B cell (primary cell): Measurements from ENCODE around the gene STARD3NL. TPM values are rescaled to one million over a fixed set of nuclear protein-coding genes. Genes with fewer than 3 reads are reported as not detected.

Experiments used
- ATAC-seq: fragments of 200-7000 bp; cut with Tn5 transposase; one replicate; pipeline ENCODE4 v1.10.0; 2021; ENCODE audit warnings: low read depth, mild to moderate bottlenecking, moderate number of reproducible peaks, moderate library complexity
- CTCF ChIA-PET: fragments of 350-600 bp; sonication (Branson Sonifier 250); formaldehyde crosslinking; loops from one replicate; lab custom pipeline; 2021; ENCODE audit warnings: antibody characterized with exemption, inconsistent platforms; lab: Charles Lee
- POLR2A ChIA-PET: fragments of 350-600 bp; sonication (Branson Sonifier 250); formaldehyde crosslinking; loops from one replicate; lab custom pipeline; 2021; ENCODE audit warnings: antibody characterized with exemption; lab: Charles Lee
- DNase-seq: peaks from one replicate; pipeline ENCODE4 v3.0.0; 2013
- H2AFZ ChIP-seq: 2 replicates; pipeline ENCODE4 v1.6.1; 2012; ENCODE audit warnings: mild to moderate bottlenecking, low read depth, low read length; ENCODE audit not compliant: insufficient read depth, poor library complexity, severe bottlenecking
- H3K27ac ChIP-seq, 2 donors: 1 replicate in 1 of 2; 2 replicates in 1 of 2; pipeline ENCODE4 v1.5.1; 2012 to 2013; ENCODE audit warnings: low read length in 2 of 2, mild to moderate bottlenecking in 2 of 2, moderate library complexity in 1 of 2
- H3K27me3 ChIP-seq, 4 experiments: fragments of 200-600 bp in 1 of 4; sonication (generic) in 1 of 4; replicated peaks in 1 of 4; 1 replicate in 2 of 4; 2 replicates in 2 of 4; pipeline versions ENCODE4 v1.6.1 to v1.7.0; 2013 to 2016; ENCODE audit warnings: low read length in 3 of 4, mild to moderate bottlenecking in 2 of 4, mixed read lengths in 1 of 4, moderate library complexity in 1 of 4; ENCODE audit not compliant: insufficient read depth in 4 of 4, control insufficient read depth in 3 of 4; ENCODE audit errors: control extremely low read depth in 1 of 4
- H3K36me3 ChIP-seq, 2 experiments: replicated peaks in 1 of 2; 1 replicate in 1 of 2; 2 replicates in 1 of 2; pipeline versions ENCODE4 v1.6.1 to v1.7.1; 2013; ENCODE audit warnings: low read length in 1 of 2; ENCODE audit not compliant: insufficient read depth in 2 of 2, control insufficient read depth in 1 of 2; ENCODE audit errors: control extremely low read depth in 1 of 2, extremely low read depth in 1 of 2
- H3K4me1 ChIP-seq, 2 donors: fragments of 200-600 bp in 1 of 2; sonication (generic) in 1 of 2; 1 replicate in 1 of 2; 2 replicates in 1 of 2; pipeline versions ENCODE4 v1.5.1 to v1.6.1; 2013 to 2017; ENCODE audit warnings: low read length in 2 of 2; ENCODE audit not compliant: control insufficient read depth in 2 of 2, insufficient read depth in 2 of 2
- H3K4me2 ChIP-seq: replicated peaks from 2 replicates; pipeline ENCODE3; 2012; ENCODE audit warnings: mild to moderate bottlenecking, low read depth, low read length; ENCODE audit not compliant: poor library complexity, severe bottlenecking
- H3K4me3 ChIP-seq, 5 experiments: fragments of 200-600 bp in 1 of 5; sonication (generic) in 1 of 5; 1 replicate in 3 of 5; 2 replicates in 2 of 5; pipeline versions ENCODE4 v1.5.1 to v1.7.0; 2011 to 2016; ENCODE audit warnings: low read length in 4 of 5, mild to moderate bottlenecking in 4 of 5, low read depth in 2 of 5, control low read depth in 1 of 5, moderate library complexity in 1 of 5; ENCODE audit not compliant: insufficient read depth in 1 of 5; ENCODE audit errors: control extremely low read depth in 1 of 5, extremely low read depth in 1 of 5
- H3K79me2 ChIP-seq: fragments of 200-600 bp; sonication (generic); one replicate; pipeline ENCODE4 v1.6.0; 2016; ENCODE audit warnings: low read length; ENCODE audit not compliant: control insufficient read depth, insufficient read depth
- H3K9ac ChIP-seq: fragments of 200-600 bp; sonication (generic); 2 replicates; pipeline ENCODE4 v1.6.1; 2017; ENCODE audit warnings: mild to moderate bottlenecking, low read length, moderate library complexity
- H3K9me3 ChIP-seq, 3 donors: one replicate each; pipeline versions ENCODE4 v1.6.1 to v1.7.1; 2013; ENCODE audit warnings: low read length in 2 of 3; ENCODE audit not compliant: control insufficient read depth in 2 of 3, insufficient read depth in 1 of 3; ENCODE audit errors: control extremely low read depth in 1 of 3
- H4K20me1 ChIP-seq: 2 replicates; pipeline ENCODE4 v1.6.0; 2012; ENCODE audit warnings: mild to moderate bottlenecking, low read length; ENCODE audit not compliant: insufficient read depth, control insufficient read depth, poor library complexity, severe bottlenecking
- H3K27ac Mint-ChIP-seq: one replicate; pipeline ENCODE4 v1.8.0; 2021; ENCODE audit warnings: mixed read lengths
- H3K27me3 Mint-ChIP-seq: one replicate; pipeline ENCODE4 v1.8.0; 2021; ENCODE audit warnings: mixed read lengths
- H3K4me1 Mint-ChIP-seq: one replicate; pipeline ENCODE4 v1.8.0; 2021; ENCODE audit warnings: mixed read lengths
- H3K4me3 Mint-ChIP-seq: one replicate; pipeline ENCODE4 v1.8.0; 2021; ENCODE audit warnings: mixed read lengths
- H3K9me3 Mint-ChIP-seq: one replicate; pipeline ENCODE4 v1.8.0; 2022; ENCODE audit warnings: mixed read lengths; ENCODE audit not compliant: insufficient read depth
- EZH2 ChIP-seq: IDR thresholded peaks from 2 replicates; pipeline ENCODE4 v1.6.1; 2012; ENCODE audit warnings: borderline replicate concordance, low read depth, mild to moderate bottlenecking, moderate library complexity, low read length; ENCODE audit not compliant: insufficient read depth, poor library complexity, severe bottlenecking
- WGBS: methylation state at CpG from one replicate; pipeline ENCODE4 v1.1.5; 2013; ENCODE audit warnings: missing lambda C conversion rate; ENCODE audit not compliant: insufficient coverage; 5-methylcytosine and 5-hydroxymethylcytosine counted together
- intact Hi-C: fragments of 100-400 bp; cut with micrococcal nuclease; formaldehyde crosslinking; loops from one replicate; pipeline ENCODE4 v1.10.0; 2022
- polyA plus RNA-seq: library from polyadenylated mRNA; depleted of rRNA; stranded (reverse); fragments of >200 nt; gene quantifications from 2 replicates; pipeline ENCODE4 v1.2.3, GENCODE V29; 2012
- total RNA-seq, 2 donors: library from RNA; stranded (reverse); fragments of 120-200 nt in 1 of 2; gene quantifications; 1 replicate in 1 of 2; 2 replicates in 1 of 2; pipeline versions ENCODE4 v1.2.3 to v1.2.4, GENCODE V29; 2013 to 2022
- TF ChIP-seq, protein P1 (sequence below): fragments of 200-600 bp; IDR thresholded peaks from one replicate; pipeline ENCODE4 v1.8.0; 2022; ENCODE audit warnings: antibody characterized with exemption, mild to moderate bottlenecking

The STARD3NL gene
- total and polyA plus RNA-seq, 2 donors (not counting 1 experiment from before 2014, with no cell fraction given): 13.4 to 24.5 TPM

- Histone ChIP-seq H3K4me1 (no peaks in the 10 kb centered on the region), H3K4me3 (no peak overlapping the region), H3K9me3 (no peaks in the 10 kb centered on the region), H2AFZ (no peak overlapping the region), H3K79me2 (peaks cover 43% of the 10 kb centered on the region), H3K36me3 (peaks cover 1 to 7% of the 10 kb centered on the region in 2 experiments), H3K4me2 (no peak overlapping the region), H4K20me1 (peaks cover 10% of the 10 kb centered on the region), H3K27ac (no peak overlapping the region), H3K27me3 (no peaks in the 10 kb centered on the region), H3K9ac (no peak overlapping the region)
- Mint-ChIP-seq H3K27me3 (no peaks in the 10 kb centered on the region), H3K4me3 (no peak overlapping the region), H3K27ac (no peak overlapping the region), H3K4me1 (peaks cover 20% of the 10 kb centered on the region), H3K9me3 (peaks cover 2% of the 10 kb centered on the region)
- WGBS: 100% methylated on average over 1 of the region's 2 CpGs
- intact Hi-C loops: no loop called here
- ATAC-seq (no peak), DNase-seq (no peak)
- ChIA-PET CTCF (interaction anchor here (0.6 to 3.1 kb wide), 3 partner anchors 17 to 86 kb away, joined by 3 to 15 read pairs (median 3); no protein-coding TSS in a partner anchor), POLR2A (no interaction called here)
- TF ChIP-seq, protein P1, sequence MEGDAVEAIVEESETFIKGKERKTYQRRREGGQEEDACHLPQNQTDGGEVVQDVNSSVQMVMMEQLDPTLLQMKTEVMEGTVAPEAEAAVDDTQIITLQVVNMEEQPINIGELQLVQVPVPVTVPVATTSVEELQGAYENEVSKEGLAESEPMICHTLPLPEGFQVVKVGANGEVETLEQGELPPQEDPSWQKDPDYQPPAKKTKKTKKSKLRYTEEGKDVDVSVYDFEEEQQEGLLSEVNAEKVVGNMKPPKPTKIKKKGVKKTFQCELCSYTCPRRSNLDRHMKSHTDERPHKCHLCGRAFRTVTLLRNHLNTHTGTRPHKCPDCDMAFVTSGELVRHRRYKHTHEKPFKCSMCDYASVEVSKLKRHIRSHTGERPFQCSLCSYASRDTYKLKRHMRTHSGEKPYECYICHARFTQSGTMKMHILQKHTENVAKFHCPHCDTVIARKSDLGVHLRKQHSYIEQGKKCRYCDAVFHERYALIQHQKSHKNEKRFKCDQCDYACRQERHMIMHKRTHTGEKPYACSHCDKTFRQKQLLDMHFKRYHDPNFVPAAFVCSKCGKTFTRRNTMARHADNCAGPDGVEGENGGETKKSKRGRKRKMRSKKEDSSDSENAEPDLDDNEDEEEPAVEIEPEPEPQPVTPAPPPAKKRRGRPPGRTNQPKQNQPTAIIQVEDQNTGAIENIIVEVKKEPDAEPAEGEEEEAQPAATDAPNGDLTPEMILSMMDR: no peak
- no peak for TF ChIP-seq EZH2
Measured at GRCh38 chr7:38199154-38199553, 21.1 kb downstream of the STARD3NL start.

DNA sequence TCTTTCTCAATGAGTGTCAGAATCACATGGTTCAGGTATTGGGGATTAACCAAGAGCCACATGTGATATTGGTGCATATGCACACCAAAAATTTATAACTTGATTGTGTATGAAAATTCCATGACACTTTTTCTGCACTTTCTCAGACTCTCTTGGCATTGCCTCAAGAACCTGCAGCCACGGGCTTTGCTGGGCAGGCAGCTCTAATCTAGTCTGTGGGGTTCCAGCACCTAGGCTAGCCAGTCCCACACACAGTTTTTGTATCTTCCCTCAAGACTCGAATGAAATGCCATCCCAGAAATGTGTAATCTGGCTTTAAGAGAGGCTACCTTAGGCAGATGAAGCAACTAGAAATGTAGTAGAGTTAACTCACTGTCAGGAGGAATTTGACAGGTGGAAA, 21.7 kb downstream of the STARD3NL start:
- POLR2A ChIA-PET: no interaction called here

More for the DNA sequence above, 21.7 kb downstream of the STARD3NL start:
- Mint-ChIP-seq H3K27me3 (no peaks in the 10 kb centered on the region), H3K4me3 (no peak overlapping the region), H3K27ac (no peak overlapping the region), H3K4me1 (peaks cover 20% of the 10 kb centered on the region), H3K9me3 (peaks cover 2% of the 10 kb centered on the region)
- DNase-seq (no peak), ATAC-seq (no peak)
- whole genome bisulfite sequencing: no CpG with 5 or more reads among the region's 2 CpGs
- Histone ChIP-seq H4K20me1 (peaks cover 10% of the 10 kb centered on the region), H3K27me3 (no peaks in the 10 kb centered on the region), H3K27ac (no peak overlapping the region), H3K9ac (no peak overlapping the region), H2AFZ (no peak overlapping the region), H3K36me3 (peaks cover 1 to 7% of the 10 kb centered on the region in 2 experiments), H3K79me2 (peaks cover 43% of the 10 kb centered on the region), H3K4me2 (no peak overlapping the region), H3K4me3 (no peak overlapping the region), H3K4me1 (no peaks in the 10 kb centered on the region), H3K9me3 (no peaks in the 10 kb centered on the region)
- CTCF ChIA-PET: interaction anchor here (0.8 to 3.1 kb wide), 3 partner anchors 16 to 22 kb away, joined by 4 to 15 read pairs (median 11); no protein-coding TSS in a partner anchor
- TF ChIP-seq EZH2: no peak
- TF ChIP-seq, protein P1: no peak
- intact Hi-C loops: no loop called here
